D721Med (cell line): ENCODE measurements around the gene FAM222B.

Experiments
- DNase-seq: peaks from one replicate; pipeline ENCODE4 v3.0.0; 2011; ENCODE audit warnings: low spot score; ENCODE audit not compliant: insufficient read length
- FAIRE-seq: peaks from 2 replicates; lab custom pipeline; 2011; peaks lifted over from hg19 to GRCh38; lab: Jason Lieb, UNC
- CTCF ChIP-seq: IDR thresholded peaks from 2 replicates; pipeline ENCODE4 v1.5.1; 2012; ENCODE audit warnings: mild to moderate bottlenecking, control low read depth; ENCODE audit not compliant: insufficient read depth; ENCODE audit errors: missing control alignments

The FAM222B gene

GRCh38 chr17:28758411-28759121, 84.0 kb downstream of the FAM222B start:
- no peak for FAIRE-seq

GRCh38 chr17:28756049-28756804, 86.4 kb downstream of the FAM222B start:
- DNase-seq (no peak), FAIRE-seq (no peak)
- no peak for TF ChIP-seq CTCF

More at GRCh38 chr17:28758411-28759121, 84.0 kb downstream of the FAM222B start:
- TF ChIP-seq CTCF, result no peak
- DNase-seq, result no peak

GRCh38 chr17:28755486-28755885, 87.1 kb downstream of the FAM222B start:
- DNase-seq (no peak), FAIRE-seq (no peak)
- TF ChIP-seq CTCF, result no peak

GRCh38 chr17:28751600-28752366, 90.8 kb downstream of the FAM222B start:
- FAIRE-seq, result no peak
- DNase-seq, result no peak
- TF ChIP-seq CTCF, result no peak

- peak; percentile 60 for DNase-seq
- peak; percentile 100 for TF ChIP-seq CTCF
- no peak for FAIRE-seq
Observed at GRCh38 chr17:28750178-28751047, 92.2 kb downstream of the FAM222B start.

- no peak for TF ChIP-seq CTCF
- DNase-seq (no peak), FAIRE-seq (no peak)
Observed at GRCh38 chr17:28749516-28750177, 92.9 kb downstream of the FAM222B start.
